Body of pancreas (tissue), 4 donors: ENCODE measurements around the gene TMPRSS2. TPM values are rescaled to one million over a fixed set of nuclear protein-coding genes. Genes with fewer than 3 reads are reported as not detected.
"Not testable (repeated sequence)": the region's sequence is repeated elsewhere in the genome, so short reads cannot be mapped to it uniquely, and the experiment has no call there.

Source experiments
- ATAC-seq: fragments of 150-250 bp; one replicate; pipeline ENCODE4 v1.9.1; 2016
- DNase-seq, 4 donors: peaks; one replicate each; pipeline ENCODE4 v3.0.0-alpha.2; 2019
- H3K27ac ChIP-seq, 4 donors: fragments of 200-600 bp; sonication (generic); 1 replicate in 3 of 4; 2 replicates in 1 of 4; pipeline versions ENCODE4 v1.5.1 to v1.6.1; 2016 to 2019; ENCODE audit warnings: mild to moderate bottlenecking in 1 of 4, mixed read lengths in 1 of 4, moderate library complexity in 1 of 4
- H3K27me3 ChIP-seq, 2 donors: fragments of 200-600 bp; sonication (generic); one replicate each; pipeline ENCODE4 v1.6.0; 2016; ENCODE audit warnings: mild to moderate bottlenecking in 1 of 2
- H3K36me3 ChIP-seq, 2 donors: fragments of 200-600 bp; sonication (generic); replicated peaks in 1 of 2; 2 replicates each; pipeline ENCODE4 v1.5.1; 2016; ENCODE audit warnings: low read depth in 2 of 2; ENCODE audit not compliant: insufficient read depth in 1 of 2
- H3K4me1 ChIP-seq: fragments of 200-600 bp; sonication (generic); one replicate; pipeline ENCODE4 v1.6.0; 2016
- H3K4me3 ChIP-seq, 2 donors: fragments of 200-600 bp; sonication (generic); 1 replicate in 1 of 2; 2 replicates in 1 of 2; pipeline ENCODE4 v1.5.1; 2016 to 2019
- H3K9me3 ChIP-seq, 3 donors: fragments of 200-600 bp; sonication (generic); 1 replicate in 2 of 3; 2 replicates in 1 of 3; pipeline ENCODE4 v1.5.1; 2016
- CTCF ChIP-seq, 7 experiments: fragments of 450-650 bp in 4 of 7; fragments of 200-600 bp in 3 of 7; sonication (generic) in 3 of 7; IDR thresholded peaks; one replicate each; pipeline ENCODE4 v1.5.1; 2016 to 2019; ENCODE audit warnings: antibody characterized with exemption in 7 of 7
- POLR2A ChIP-seq, 3 donors: fragments of 450-650 bp; IDR thresholded peaks; one replicate each; pipeline ENCODE4 v1.6.1; 2016; ENCODE audit warnings: antibody characterized with exemption in 3 of 3, mild to moderate bottlenecking in 2 of 3
- WGBS, 2 donors: methylation state at CpG; one replicate each; pipeline ENCODE4 v1.1.5; 2017; 5-methylcytosine and 5-hydroxymethylcytosine counted together
- intact Hi-C: fragments of 100-400 bp; cut with DNase I; formaldehyde crosslinking; loops from one replicate; pipeline ENCODE4 v1.15.1; 2023
- small RNA-seq: library from RNA; depleted of rRNA; stranded (forward); fragments of <200 nt; gene quantifications from one replicate; pipeline ENCODE3, GENCODE V24; 2016
- total RNA-seq, 2 donors: library from RNA; depleted of rRNA; stranded (reverse); fragments of >200 nt; gene quantifications; one replicate each; pipeline ENCODE4 v1.1.0, GENCODE V29; 2016

TMPRSS2 gene
- total RNA-seq, 2 donors from 2014 or later = 45.7 to 60.3 TPM

- no peak for TF ChIP-seq CTCF (IDR thresholded peaks at IDR 0.05)
- TF ChIP-seq POLR2A (IDR thresholded peaks at IDR 0.05) = no peak
- H3K27ac ChIP-seq = peak overlapping the region in 3 of 4 donors; percentile 88 to 93 (median 88)
- no peaks in the 10 kb centered on the region for H3K27me3 ChIP-seq
- peaks cover 14% of the 10 kb centered on the region for H3K4me1 ChIP-seq
- no peaks in the 10 kb centered on the region for H3K36me3 ChIP-seq
- no peaks in the 10 kb centered on the region for H3K9me3 ChIP-seq
- ATAC-seq = no peak
- no peak overlapping the region for H3K4me3 ChIP-seq
- WGBS, 2 donors = 92 to 96% methylated on average over 11 of the region's 11 CpGs
- intact Hi-C loops = no loop called here
- DNase-seq = no peak
These were observed 88.8 kb downstream of the TMPRSS2 start for GRCh38 chr21:41418956-41419680.

GRCh38 chr21:41418393-41418792, 89.6 kb downstream of the TMPRSS2 start:
- Histone ChIP-seq H3K4me3 (no peak overlapping the region), H3K4me1 (peaks cover 14% of the 10 kb centered on the region), H3K9me3 (no peaks in the 10 kb centered on the region), H3K27me3 (no peaks in the 10 kb centered on the region), H3K27ac (peak overlapping the region in 2 of 4 donors; percentile 88 to 93), H3K36me3 (no peaks in the 10 kb centered on the region)
- WGBS, 2 donors = 93 to 94% methylated on average over 6 of the region's 6 CpGs
- DNase-seq (no peak), ATAC-seq (no peak)
- intact Hi-C loops = no loop called here
- TF ChIP-seq CTCF (IDR thresholded peaks at IDR 0.05) = no peak
- no peak for TF ChIP-seq POLR2A (IDR thresholded peaks at IDR 0.05)

DNA sequence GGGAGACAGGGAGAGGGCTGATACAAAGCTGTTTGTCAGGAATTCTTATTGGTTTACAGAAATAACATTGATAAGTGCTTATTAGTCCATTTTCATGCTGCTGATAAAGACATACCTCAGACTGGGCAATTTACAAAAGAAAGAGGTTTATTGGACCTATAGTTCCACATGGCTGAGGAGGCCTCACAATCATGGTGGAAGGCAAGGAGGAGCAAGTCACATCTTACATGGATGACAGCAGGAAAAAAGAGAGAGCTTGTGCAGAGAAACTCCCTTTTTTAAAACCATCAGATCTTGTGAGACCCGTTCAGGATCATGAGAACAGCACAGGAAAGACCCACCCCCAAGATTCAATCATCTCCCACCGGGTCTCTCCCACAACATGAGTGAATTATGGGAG, 90.5 kb downstream of the TMPRSS2 start:
- H3K27me3 ChIP-seq, intact Hi-C loops, H3K27ac ChIP-seq, ATAC-seq, DNase-seq, H3K36me3 ChIP-seq, H3K4me3 ChIP-seq, H3K9me3 ChIP-seq: not testable (repeated sequence)
- peaks cover 14% of the 10 kb centered on the region for H3K4me1 ChIP-seq
- 90 to 100% methylated on average over 2 of the region's 2 CpGs for WGBS, 2 donors

Small RNA genes within 50 kb of the gene (small RNA-seq; reads per million reads assigned to genes)
- not detected for gene RF00421

Other genes with a start within 250 kb of the TMPRSS2 start
- 10 to 100 TPM; 50.4 to 74.5 TPM for gene FAM3B, start 191.4 kb downstream of the TMPRSS2 start, total RNA-seq
- gene MX2, start 146.1 kb downstream of the TMPRSS2 start, total RNA-seq = 10 to 100 TPM in 1 of 2 donors, 1 to 10 TPM in 1; 2.3 to 12.2 TPM
- 10 to 100 TPM in 1 of 2 donors, 1 to 10 TPM in 1; 7.0 to 14.8 TPM for gene MX1, start 81.9 kb downstream of the TMPRSS2 start, total RNA-seq